Loucy (cell line): ENCODE results near the gene KRT76.

ENCODE experiments used
- H2AFZ ChIP-seq: fragments of 200-600 bp; sonication (generic); 2 replicates; pipeline ENCODE4 v1.6.0; 2016; ENCODE audit warnings: antibody characterized with exemption, mild to moderate bottlenecking, low read length, moderate library complexity
- H3F3A ChIP-seq: fragments of 200-600 bp; 2 replicates; pipeline ENCODE4 v1.6.0; 2016; ENCODE audit warnings: antibody characterized with exemption, low read depth, mild to moderate bottlenecking
- H3K27me3 ChIP-seq: fragments of 200-600 bp; sonication (generic); 2 replicates; pipeline ENCODE4 v1.6.1; 2014; ENCODE audit warnings: low read length, mild to moderate bottlenecking; ENCODE audit not compliant: insufficient read depth, poor library complexity, severe bottlenecking
- H3K36me3 ChIP-seq: fragments of 200-600 bp; sonication (generic); 2 replicates; pipeline ENCODE4 v1.6.1; 2016; ENCODE audit warnings: low read length; ENCODE audit not compliant: insufficient read depth
- H3K4me1 ChIP-seq: fragments of 200-600 bp; sonication (generic); 2 replicates; pipeline ENCODE4 v1.5.1; 2014; ENCODE audit warnings: low read length, mild to moderate bottlenecking; ENCODE audit not compliant: insufficient read depth, poor library complexity, severe bottlenecking
- H3K4me2 ChIP-seq: fragments of 200-600 bp; sonication (generic); 2 replicates; pipeline ENCODE4 v1.6.0; 2014; ENCODE audit warnings: antibody characterized with exemption, low read length, low read depth, mild to moderate bottlenecking; ENCODE audit not compliant: poor library complexity, severe bottlenecking
- H3K4me3 ChIP-seq: fragments of 200-600 bp; sonication (generic); 2 replicates; pipeline ENCODE4 v1.5.1; 2014; ENCODE audit warnings: low read length, mild to moderate bottlenecking, mixed read lengths; ENCODE audit not compliant: poor library complexity, severe bottlenecking
- H3K79me2 ChIP-seq: fragments of 200-600 bp; sonication (generic); 2 replicates; pipeline ENCODE4 v1.6.1; 2014; ENCODE audit warnings: low read length; ENCODE audit not compliant: insufficient read depth
- H3K9ac ChIP-seq: fragments of 200-600 bp; sonication (generic); 2 replicates; pipeline ENCODE4 v1.6.0; 2014; ENCODE audit warnings: mild to moderate bottlenecking, low read depth, low read length, moderate library complexity; ENCODE audit not compliant: poor library complexity, severe bottlenecking
- H3K9me2 ChIP-seq: fragments of 200-600 bp; sonication (generic); replicated peaks from 2 replicates; pipeline ENCODE4 v1.6.1; 2016; ENCODE audit warnings: low read depth, low read length, mixed read lengths
- H3K9me3 ChIP-seq: fragments of 200-600 bp; sonication (generic); 2 replicates; pipeline ENCODE4 v1.6.1; 2014; ENCODE audit warnings: mild to moderate bottlenecking, antibody characterized with exemption, low read length, low read depth; ENCODE audit not compliant: insufficient read depth
- H4K20me1 ChIP-seq: fragments of 200-600 bp; sonication (generic); 2 replicates; pipeline ENCODE4 v1.6.0; 2014; ENCODE audit warnings: antibody characterized with exemption, low read length, mild to moderate bottlenecking; ENCODE audit not compliant: insufficient read depth, poor library complexity, severe bottlenecking
- EZH2phosphoT487 ChIP-seq: fragments of 200-600 bp; IDR thresholded peaks from 2 replicates; pipeline ENCODE4 v1.6.1; 2018; ENCODE audit warnings: antibody characterized with exemption, mild to moderate bottlenecking, moderate library complexity, borderline replicate concordance
- TF ChIP-seq, protein P1 (sequence below): fragments of 200-600 bp; sonication (generic); conservative IDR thresholded peaks from 2 replicates; pipeline ENCODE4 v1.5.1; 2014; ENCODE audit warnings: mild to moderate bottlenecking, antibody characterized with exemption, low read length

The KRT76 gene

DNA sequence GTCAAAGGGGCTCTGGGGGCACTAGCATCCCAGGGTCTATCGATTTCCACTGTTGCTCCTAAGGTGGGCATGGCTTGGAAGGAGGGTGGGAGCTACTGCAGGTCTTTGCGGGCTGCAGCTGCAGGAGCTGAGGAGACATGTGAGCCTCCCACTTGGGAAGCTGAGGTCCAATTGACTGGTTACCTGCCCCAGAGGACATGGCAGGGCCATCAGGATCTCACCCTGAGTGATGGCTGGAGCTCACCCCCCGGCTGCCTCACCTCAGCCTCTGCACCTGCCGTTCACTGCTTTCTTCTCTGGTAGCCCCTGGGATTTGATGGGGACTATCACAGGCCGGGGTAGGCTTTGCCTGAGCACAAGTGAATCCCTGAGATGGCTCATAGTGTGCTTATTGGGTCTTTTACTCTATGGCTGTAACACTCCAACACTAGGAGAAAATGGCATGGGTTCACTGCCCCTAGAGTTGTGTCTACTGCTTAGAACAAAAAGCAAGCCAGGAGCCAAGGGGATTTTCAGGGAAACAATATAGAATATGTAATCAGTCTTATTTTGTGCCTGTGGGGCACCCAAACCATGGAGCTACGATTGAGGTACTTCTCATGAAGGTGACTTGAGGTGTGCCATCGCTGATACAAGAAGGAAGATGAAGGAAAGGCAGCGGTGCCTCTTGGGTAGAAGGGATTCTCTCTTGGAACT is 40.0 kb upstream of the KRT76 start:
- no peak for TF ChIP-seq EZH2phosphoT487
- TF ChIP-seq, protein P1, sequence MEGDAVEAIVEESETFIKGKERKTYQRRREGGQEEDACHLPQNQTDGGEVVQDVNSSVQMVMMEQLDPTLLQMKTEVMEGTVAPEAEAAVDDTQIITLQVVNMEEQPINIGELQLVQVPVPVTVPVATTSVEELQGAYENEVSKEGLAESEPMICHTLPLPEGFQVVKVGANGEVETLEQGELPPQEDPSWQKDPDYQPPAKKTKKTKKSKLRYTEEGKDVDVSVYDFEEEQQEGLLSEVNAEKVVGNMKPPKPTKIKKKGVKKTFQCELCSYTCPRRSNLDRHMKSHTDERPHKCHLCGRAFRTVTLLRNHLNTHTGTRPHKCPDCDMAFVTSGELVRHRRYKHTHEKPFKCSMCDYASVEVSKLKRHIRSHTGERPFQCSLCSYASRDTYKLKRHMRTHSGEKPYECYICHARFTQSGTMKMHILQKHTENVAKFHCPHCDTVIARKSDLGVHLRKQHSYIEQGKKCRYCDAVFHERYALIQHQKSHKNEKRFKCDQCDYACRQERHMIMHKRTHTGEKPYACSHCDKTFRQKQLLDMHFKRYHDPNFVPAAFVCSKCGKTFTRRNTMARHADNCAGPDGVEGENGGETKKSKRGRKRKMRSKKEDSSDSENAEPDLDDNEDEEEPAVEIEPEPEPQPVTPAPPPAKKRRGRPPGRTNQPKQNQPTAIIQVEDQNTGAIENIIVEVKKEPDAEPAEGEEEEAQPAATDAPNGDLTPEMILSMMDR: no peak
- Histone ChIP-seq H3K27me3 (no peaks in the 10 kb centered on the region), H3K36me3 (no peaks in the 10 kb centered on the region), H3K4me1 (no peaks in the 10 kb centered on the region), H4K20me1 (no peaks in the 10 kb centered on the region), H3K79me2 (no peaks in the 10 kb centered on the region), H3K9me3 (no peaks in the 10 kb centered on the region), H3K4me2 (no peak overlapping the region), H2AFZ (no peak overlapping the region), H3K9me2 (no peaks in the 10 kb centered on the region), H3K4me3 (no peak overlapping the region), H3F3A (no peaks in the 10 kb centered on the region), H3K9ac (no peak overlapping the region)

DNA sequence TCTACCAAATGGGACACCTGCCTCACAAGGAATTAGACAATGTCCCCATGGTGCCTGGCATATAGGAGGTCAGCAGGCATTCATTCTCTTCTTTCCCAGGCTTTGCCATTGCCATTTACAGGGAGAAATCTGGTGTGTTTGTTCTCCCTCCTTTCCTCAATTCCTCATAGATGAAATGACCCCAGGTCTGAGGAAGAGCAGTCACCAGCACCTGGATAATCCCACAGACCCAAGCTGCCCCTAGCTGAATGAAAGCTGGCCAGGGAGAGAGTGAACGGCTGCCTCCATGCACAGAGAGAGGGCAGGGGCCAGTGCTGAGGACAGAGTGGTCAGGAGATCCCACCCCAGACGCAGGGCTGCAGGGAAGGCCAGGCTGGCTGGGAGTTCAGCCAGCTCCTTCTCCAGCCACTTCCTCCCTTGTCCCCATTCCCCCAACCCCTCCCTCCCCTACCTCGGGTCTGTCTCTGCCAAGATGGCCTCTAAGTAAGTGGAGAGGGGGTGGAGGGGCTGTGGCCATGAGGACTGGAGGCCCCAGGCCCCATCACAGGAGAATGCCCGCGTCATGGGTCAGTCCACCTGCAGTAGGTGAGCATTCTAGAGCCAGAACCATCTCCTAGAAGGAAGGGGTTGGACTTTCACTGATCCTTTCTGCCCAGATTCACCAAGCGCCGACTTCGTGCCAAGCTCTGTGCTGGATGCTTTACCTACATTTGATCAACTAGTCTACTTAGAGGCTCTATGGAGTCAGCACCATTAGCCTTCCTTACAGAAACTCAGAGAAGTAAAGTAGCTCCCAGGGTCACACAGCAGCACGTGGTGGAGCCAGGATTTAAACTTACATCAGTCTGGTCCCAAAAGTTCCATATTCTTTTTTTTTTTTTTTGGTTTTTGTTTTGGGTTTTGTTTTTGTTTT is 38.8 kb upstream of the KRT76 start:
- Histone ChIP-seq H3K9me3 (no peaks in the 10 kb centered on the region), H3K4me1 (no peaks in the 10 kb centered on the region), H2AFZ (no peak overlapping the region), H3K79me2 (no peaks in the 10 kb centered on the region), H3K4me3 (no peak overlapping the region), H3F3A (no peaks in the 10 kb centered on the region), H3K9ac (no peak overlapping the region), H3K36me3 (no peaks in the 10 kb centered on the region), H3K27me3 (no peaks in the 10 kb centered on the region), H4K20me1 (no peaks in the 10 kb centered on the region), H3K4me2 (no peak overlapping the region), H3K9me2 (no peaks in the 10 kb centered on the region)
- TF ChIP-seq EZH2phosphoT487: no peak
- TF ChIP-seq, protein P1: no peak

DNA sequence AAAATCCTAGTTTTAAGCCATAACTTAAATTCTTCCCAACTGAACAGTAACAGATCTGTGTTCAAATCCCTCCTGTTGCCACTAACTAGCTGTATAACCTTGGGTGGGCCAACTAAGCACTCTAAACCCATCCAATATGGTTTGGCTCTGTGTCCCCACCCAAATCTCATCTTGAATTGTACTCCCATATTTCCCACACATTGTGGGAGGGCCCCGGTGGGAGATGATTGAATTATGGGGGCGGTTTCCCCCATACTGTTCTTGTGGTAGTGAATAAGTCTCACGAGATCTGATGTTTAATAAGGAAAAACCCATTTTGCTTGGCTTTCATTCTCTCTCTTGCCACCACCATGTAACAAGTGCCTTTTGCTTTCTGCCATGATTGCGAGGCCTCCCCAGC is 38.0 kb upstream of the KRT76 start:
- no peak overlapping the region for H3K4me2 ChIP-seq
- H4K20me1 ChIP-seq: no peaks in the 10 kb centered on the region
- H3K79me2 ChIP-seq: no peaks in the 10 kb centered on the region
- H3K9me3 ChIP-seq: no peaks in the 10 kb centered on the region
- no peak overlapping the region for H2AFZ ChIP-seq
- H3K4me1 ChIP-seq: no peaks in the 10 kb centered on the region
- no peak overlapping the region for H3K9ac ChIP-seq
- no peaks in the 10 kb centered on the region for H3F3A ChIP-seq
- TF ChIP-seq, protein P1: no peak
- TF ChIP-seq EZH2phosphoT487: no peak
- H3K9me2 ChIP-seq: no peaks in the 10 kb centered on the region
- H3K4me3 ChIP-seq: no peak overlapping the region
- H3K36me3 ChIP-seq: no peaks in the 10 kb centered on the region
- H3K27me3 ChIP-seq: no peaks in the 10 kb centered on the region
